ENCODE data around the gene PPFIBP2. TPM values are rescaled to one million over a fixed set of nuclear protein-coding genes. Genes with fewer than 3 reads are reported as not detected.

PPFIBP2 gene
- total and polyA plus RNA-seq, 5 experiments from 2014 or later = 2.6 to 88.0 (median 32.2) TPM

- Mint-ChIP-seq H3K9me3 (no peaks in the 10 kb centered on the region), H3K27ac (no peak overlapping the region), H3K27me3 (no peaks in the 10 kb centered on the region), H3K36me3 (peaks cover 0 to 71% (median 32%) of the 10 kb centered on the region in 3 donors), H3K4me1 (peaks cover 0 to 2% (median 0%) of the 10 kb centered on the region in 4 donors), H3K4me3 (no peak overlapping the region)
- ATAC-seq (no peak), DNase-seq (no peak)
- POLR2A ChIA-PET = no interaction called here
Measured at GRCh38 chr11:7638710-7639642, 125.2 kb downstream of the PPFIBP2 start.

GRCh38 chr11:7639643-7640025 lies 125.8 kb downstream of the PPFIBP2 start:
- DNase-seq = no peak
- H3K36me3 Mint-ChIP-seq = peaks cover 0 to 69% (median 25%) of the 10 kb centered on the region in 3 donors
- peaks cover 0 to 2% (median 0%) of the 10 kb centered on the region in 4 donors for H3K4me1 Mint-ChIP-seq
- no peak for ATAC-seq
- peak overlapping the region in 1 of 10 donors; percentile 46 for H3K27ac Mint-ChIP-seq
- POLR2A ChIA-PET = no interaction called here
- H3K9me3 Mint-ChIP-seq = no peaks in the 10 kb centered on the region
- no peak overlapping the region for H3K4me3 Mint-ChIP-seq
- H3K27me3 Mint-ChIP-seq = no peaks in the 10 kb centered on the region

GRCh38 chr11:7640816-7641215 lies 127.0 kb downstream of the PPFIBP2 start:
- Mint-ChIP-seq H3K9me3 (no peaks in the 10 kb centered on the region), H3K36me3 (peaks cover 0 to 69% (median 24%) of the 10 kb centered on the region in 3 donors), H3K27ac (peak overlapping the region in 3 of 10 donors; percentile 15 to 60 (median 54)), H3K4me3 (no peak overlapping the region), H3K27me3 (no peaks in the 10 kb centered on the region), H3K4me1 (peaks cover 0 to 2% (median 0%) of the 10 kb centered on the region in 4 donors)
- POLR2A ChIA-PET = no interaction called here
- ATAC-seq = no peak
- no peak for DNase-seq

GRCh38 chr11:7642747-7643146 lies 128.9 kb downstream of the PPFIBP2 start:
- H3K36me3 Mint-ChIP-seq = peaks cover 0 to 62% (median 20%) of the 10 kb centered on the region in 3 donors
- H3K9me3 Mint-ChIP-seq = no peaks in the 10 kb centered on the region
- H3K27ac Mint-ChIP-seq = no peak overlapping the region
- DNase-seq = no peak
- no peak overlapping the region for H3K4me3 Mint-ChIP-seq
- POLR2A ChIA-PET = no interaction called here
- peaks cover 0 to 2% (median 0%) of the 10 kb centered on the region in 4 donors for H3K4me1 Mint-ChIP-seq
- no peaks in the 10 kb centered on the region for H3K27me3 Mint-ChIP-seq
- no peak for ATAC-seq

- H3K4me3 Mint-ChIP-seq = no peak overlapping the region
- peaks cover 0 to 2% (median 0%) of the 10 kb centered on the region in 4 donors for H3K4me1 Mint-ChIP-seq
- no peak for DNase-seq
- H3K27me3 Mint-ChIP-seq = no peaks in the 10 kb centered on the region
- no peaks in the 10 kb centered on the region for H3K9me3 Mint-ChIP-seq
- ATAC-seq = no peak
- peaks cover 0 to 64% (median 20%) of the 10 kb centered on the region in 3 donors for H3K36me3 Mint-ChIP-seq
- POLR2A ChIA-PET = no interaction called here
- peak overlapping the region in 1 of 10 donors; percentile 12 for H3K27ac Mint-ChIP-seq
Measured at GRCh38 chr11:7643314-7643713, 129.5 kb downstream of the PPFIBP2 start.

- ATAC-seq (no peak), DNase-seq (no peak)
- Mint-ChIP-seq H3K27ac (peak overlapping the region in 1 of 10 donors; percentile 66), H3K27me3 (no peaks in the 10 kb centered on the region), H3K9me3 (no peaks in the 10 kb centered on the region), H3K36me3 (peaks cover 0 to 71% (median 13%) of the 10 kb centered on the region in 3 donors), H3K4me3 (no peak overlapping the region), H3K4me1 (no peaks in the 10 kb centered on the region)
- POLR2A ChIA-PET = no interaction called here
Measured at GRCh38 chr11:7645206-7645605, 131.4 kb downstream of the PPFIBP2 start.

- Mint-ChIP-seq H3K27ac (no peak overlapping the region), H3K9me3 (no peaks in the 10 kb centered on the region)
Measured at GRCh38 chr11:7646866-7647265, 133.1 kb downstream of the PPFIBP2 start.

GRCh38 chr11:7648264-7648663 lies 134.5 kb downstream of the PPFIBP2 start:
- no peaks in the 10 kb centered on the region for H3K27me3 Mint-ChIP-seq
- H3K9me3 Mint-ChIP-seq = no peaks in the 10 kb centered on the region
- ATAC-seq (no peak), DNase-seq (no peak)
- H3K4me1 Mint-ChIP-seq = no peaks in the 10 kb centered on the region
- H3K4me3 Mint-ChIP-seq = no peak overlapping the region
- POLR2A ChIA-PET = no interaction called here
- H3K27ac Mint-ChIP-seq = peak overlapping the region in 2 of 10 donors; percentile 6 to 37
- H3K36me3 Mint-ChIP-seq = peaks cover 0 to 72% (median 7%) of the 10 kb centered on the region in 3 donors

More at GRCh38 chr11:7646866-7647265, 133.1 kb downstream of the PPFIBP2 start:
- no peak for DNase-seq
- H3K4me3 Mint-ChIP-seq = no peak overlapping the region
- POLR2A ChIA-PET = no interaction called here
- no peaks in the 10 kb centered on the region for H3K27me3 Mint-ChIP-seq
- H3K36me3 Mint-ChIP-seq = peaks cover 0 to 71% (median 10%) of the 10 kb centered on the region in 3 donors
- no peak for ATAC-seq
- H3K4me1 Mint-ChIP-seq = no peaks in the 10 kb centered on the region

- Mint-ChIP-seq H3K4me1 (no peaks in the 10 kb centered on the region), H3K9me3 (no peaks in the 10 kb centered on the region), H3K27me3 (no peaks in the 10 kb centered on the region), H3K36me3 (peaks cover 0 to 69% (median 10%) of the 10 kb centered on the region in 3 donors), H3K27ac (peak overlapping the region in 1 of 10 donors; percentile 14), H3K4me3 (no peak overlapping the region)
- ATAC-seq = no peak
- POLR2A ChIA-PET = no interaction called here
- no peak for DNase-seq
Measured at GRCh38 chr11:7651140-7651551, 137.3 kb downstream of the PPFIBP2 start.

GRCh38 chr11:7651700-7652099 lies 137.9 kb downstream of the PPFIBP2 start:
- H3K4me3 Mint-ChIP-seq = no peak overlapping the region
- no peak overlapping the region for H3K27ac Mint-ChIP-seq
- ATAC-seq (no peak), DNase-seq (no peak)
- H3K9me3 Mint-ChIP-seq = no peaks in the 10 kb centered on the region
- peaks cover 0 to 71% (median 10%) of the 10 kb centered on the region in 3 donors for H3K36me3 Mint-ChIP-seq
- no peaks in the 10 kb centered on the region for H3K4me1 Mint-ChIP-seq
- no peaks in the 10 kb centered on the region for H3K27me3 Mint-ChIP-seq
- POLR2A ChIA-PET = no interaction called here

- no peak overlapping the region for H3K4me3 Mint-ChIP-seq
- no peaks in the 10 kb centered on the region for H3K4me1 Mint-ChIP-seq
- ATAC-seq = no peak
- no peak for DNase-seq
- POLR2A ChIA-PET = no interaction called here
- H3K36me3 Mint-ChIP-seq = peaks cover 0 to 55% (median 17%) of the 10 kb centered on the region in 3 donors
- H3K27ac Mint-ChIP-seq = no peak overlapping the region
- no peaks in the 10 kb centered on the region for H3K27me3 Mint-ChIP-seq
- H3K9me3 Mint-ChIP-seq = peaks cover 0 to 2% (median 0%) of the 10 kb centered on the region in 9 donors
Measured at GRCh38 chr11:7654195-7654705, 140.5 kb downstream of the PPFIBP2 start.

GRCh38 chr11:7655253-7656217 lies 141.7 kb downstream of the PPFIBP2 start:
- POLR2A ChIA-PET = no interaction called here
- DNase-seq (no peak), ATAC-seq (no peak)
- Mint-ChIP-seq H3K27ac (no peak overlapping the region), H3K4me3 (no peak overlapping the region), H3K4me1 (no peaks in the 10 kb centered on the region), H3K36me3 (peaks cover 0 to 44% (median 17%) of the 10 kb centered on the region in 3 donors), H3K27me3 (no peaks in the 10 kb centered on the region), H3K9me3 (peaks cover 0 to 2% (median 0%) of the 10 kb centered on the region in 9 donors)

Measured in naive thymus-derived CD8-positive, alpha-beta T cell (primary cell).